NCI-H2171 (cell line): ENCODE results near the gene GMCL1.
"Not testable (repeated sequence)": the region's sequence is repeated elsewhere in the genome, so short reads cannot be mapped to it uniquely, and the experiment has no call there.

Source experiments
- DNase-seq: peaks from one replicate; lab custom pipeline; 2025; lab: John Stamatoyannopoulos, UW

GMCL1 gene

GRCh38 chr2:69848186-69848790 lies 18.8 kb downstream of the GMCL1 start:
- DNase-seq: no peak

- DNase-seq: no peak
Measured at GRCh38 chr2:69858261-69858660, 28.8 kb downstream of the GMCL1 start.

- DNase-seq: no peak
Measured at GRCh38 chr2:69863298-69863697, 33.8 kb downstream of the GMCL1 start.

- DNase-seq: no peak
Measured at GRCh38 chr2:69888451-69888850, 59.0 kb downstream of the GMCL1 start.

- no peak for DNase-seq
Measured at GRCh38 chr2:69889302-69889701, 59.8 kb downstream of the GMCL1 start.

GRCh38 chr2:69890881-69891280 lies 61.4 kb downstream of the GMCL1 start:
- no peak for DNase-seq

- not testable (repeated sequence) for DNase-seq
Measured at GRCh38 chr2:69892838-69893424, 63.5 kb downstream of the GMCL1 start.

GRCh38 chr2:69893684-69894551 lies 64.5 kb downstream of the GMCL1 start, which contains the start of gene SNRNP27:
SNRNP27 (plus strand) TSS chr2:69893956; CDS start chr2:69893985, 29 bp downstream.
- peak; percentile 89 for DNase-seq

- not testable (repeated sequence) for DNase-seq
Measured at GRCh38 chr2:69894737-69895136, 65.3 kb downstream of the GMCL1 start.

GRCh38 chr2:69902213-69902922 lies 72.9 kb downstream of the GMCL1 start:
- DNase-seq: no peak

- no peak for DNase-seq
Measured at GRCh38 chr2:69907216-69907615, 77.8 kb downstream of the GMCL1 start.

GRCh38 chr2:69911985-69912563 lies 82.6 kb downstream of the GMCL1 start:
- peak; percentile 58 for DNase-seq

GRCh38 chr2:69914164-69914949 lies 84.9 kb downstream of the GMCL1 start:
- peak; percentile 100 for DNase-seq

GRCh38 chr2:69914950-69915945 lies 85.8 kb downstream of the GMCL1 start, which contains the start of gene MXD1:
MXD1 (plus strand) TSS chr2:69915109; CDS start chr2:69915331, 222 bp downstream.
- no peak for DNase-seq

- no peak for DNase-seq
Measured at GRCh38 chr2:69916106-69916505, 86.6 kb downstream of the GMCL1 start.

GRCh38 chr2:69917852-69918251 lies 88.4 kb downstream of the GMCL1 start:
- DNase-seq: no peak

- no peak for DNase-seq
Measured at GRCh38 chr2:69918401-69918800, 88.9 kb downstream of the GMCL1 start.

- DNase-seq: no peak
Measured at GRCh38 chr2:69923116-69923515, 93.7 kb downstream of the GMCL1 start.

GRCh38 chr2:69926849-69927515 lies 97.5 kb downstream of the GMCL1 start:
- no peak for DNase-seq
